GM18861 (cell line): ENCODE results near the gene THSD4.

ENCODE experiments used
- ATAC-seq: cut with Tn5 transposase; IDR thresholded peaks from one replicate; pipeline ENCODE4 v1.9.1; 2021; ENCODE audit not compliant: unreplicated experiment

THSD4 gene

DNA sequence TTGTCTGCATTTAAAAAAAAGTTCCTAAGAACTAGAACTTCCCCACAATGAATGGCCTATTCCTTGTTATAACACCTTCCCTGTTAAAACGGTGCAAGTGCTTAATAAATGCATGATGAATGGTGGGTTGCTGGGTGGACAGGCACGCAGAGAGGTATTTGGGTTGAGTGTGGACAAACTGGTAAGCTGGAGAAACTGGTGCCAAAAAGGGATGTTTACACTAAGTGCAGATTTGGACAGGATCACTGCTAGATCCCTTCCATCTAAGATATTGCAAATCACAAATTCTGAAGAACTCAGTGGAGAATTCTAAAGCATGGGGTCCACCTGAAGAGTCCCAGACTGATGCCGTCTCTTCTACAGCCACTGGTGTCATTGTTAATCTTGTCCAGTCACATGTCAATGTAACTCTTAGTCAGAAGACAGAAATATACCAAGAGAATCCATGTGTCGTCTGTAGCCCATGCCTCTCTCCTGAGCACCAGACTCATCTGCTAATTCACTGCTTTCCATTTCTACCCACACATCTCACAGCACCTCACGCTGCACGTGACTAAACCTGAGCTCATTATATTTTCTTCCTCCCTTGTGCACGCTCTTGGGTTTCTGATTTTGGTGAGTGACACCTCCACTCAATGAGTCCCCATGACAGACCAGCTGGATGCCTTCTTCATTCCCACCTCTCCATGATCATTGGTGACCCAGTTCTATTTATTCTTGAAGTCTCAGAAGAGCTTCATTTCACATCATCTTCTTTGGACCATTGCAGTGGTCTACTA is 328.9 kb downstream of the THSD4 start:
- ATAC-seq = no peak

DNA sequence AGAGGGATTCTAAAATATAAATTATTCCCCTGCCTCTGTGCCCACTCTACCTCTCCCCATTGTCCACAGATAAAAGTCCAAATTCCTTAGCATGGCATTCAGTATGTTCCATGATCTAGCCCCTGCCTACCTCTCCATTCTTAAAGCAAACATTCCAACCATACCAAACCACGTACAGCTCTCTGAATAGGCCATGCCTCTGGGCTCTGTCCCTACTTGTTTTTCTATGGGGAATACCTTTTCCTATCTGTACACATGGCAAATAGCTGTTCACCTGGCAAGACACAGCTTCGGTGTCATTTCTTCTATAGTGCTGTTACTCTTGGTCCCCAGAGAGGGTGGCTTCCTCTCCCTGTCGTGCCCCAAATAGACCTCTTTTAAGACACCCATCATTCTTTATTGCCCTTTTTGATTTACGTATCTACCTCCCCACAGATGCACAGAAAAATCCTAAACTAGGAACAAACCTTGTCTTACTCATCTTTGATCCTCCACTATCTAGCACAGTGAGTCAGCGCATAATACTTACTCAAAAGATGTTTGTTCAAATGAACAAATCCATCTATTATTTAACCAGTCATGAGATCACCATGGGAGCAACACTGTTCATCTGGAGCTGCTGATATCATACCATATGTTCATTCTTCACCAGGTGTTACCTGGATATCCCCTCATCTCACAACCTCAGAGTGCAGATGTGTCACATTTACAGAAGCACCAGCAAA is 329.8 kb downstream of the THSD4 start:
- no peak for ATAC-seq

DNA sequence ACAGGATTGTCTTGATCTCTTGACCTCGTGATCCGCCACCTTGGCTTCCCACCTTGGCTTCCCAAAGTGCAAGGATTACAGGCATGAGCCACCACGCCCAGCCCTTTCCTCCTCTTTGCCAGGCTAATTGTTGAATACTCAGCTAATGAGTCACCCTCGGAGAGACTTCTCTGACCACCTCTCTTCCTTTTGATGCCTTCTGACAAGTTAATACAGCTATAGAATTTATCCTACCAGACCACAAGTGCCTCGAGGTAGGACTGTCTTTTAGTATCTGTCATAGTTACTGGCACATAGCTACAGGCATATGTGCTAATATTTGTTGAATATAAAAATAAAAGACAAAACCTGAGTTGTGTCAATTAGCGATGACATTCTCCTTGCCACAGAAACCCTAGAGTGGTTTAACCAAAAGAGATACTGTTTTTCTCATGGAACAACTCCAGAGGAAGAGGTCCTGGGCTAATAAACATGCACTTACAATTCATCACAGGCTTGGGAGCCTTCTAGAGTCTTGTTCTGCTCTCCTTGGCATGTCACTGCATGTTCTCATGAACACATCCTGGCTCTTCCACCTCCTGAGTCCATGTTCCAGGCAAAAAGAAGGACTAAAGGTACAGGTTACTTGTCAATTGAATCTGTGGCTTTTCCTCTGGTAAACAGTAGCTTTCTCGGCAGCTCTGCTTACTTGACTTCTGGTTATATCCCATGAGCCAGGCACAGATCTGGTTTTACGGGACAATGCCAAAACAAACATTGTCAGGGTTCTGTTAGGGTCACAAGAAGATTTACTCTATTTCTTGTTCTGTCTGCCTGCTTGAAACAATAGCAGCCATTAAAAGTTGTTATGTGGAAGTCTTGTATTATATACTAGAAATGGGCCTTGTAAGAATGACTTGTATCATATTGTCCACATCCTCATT is 332.3 kb downstream of the THSD4 start:
- no peak for ATAC-seq

DNA sequence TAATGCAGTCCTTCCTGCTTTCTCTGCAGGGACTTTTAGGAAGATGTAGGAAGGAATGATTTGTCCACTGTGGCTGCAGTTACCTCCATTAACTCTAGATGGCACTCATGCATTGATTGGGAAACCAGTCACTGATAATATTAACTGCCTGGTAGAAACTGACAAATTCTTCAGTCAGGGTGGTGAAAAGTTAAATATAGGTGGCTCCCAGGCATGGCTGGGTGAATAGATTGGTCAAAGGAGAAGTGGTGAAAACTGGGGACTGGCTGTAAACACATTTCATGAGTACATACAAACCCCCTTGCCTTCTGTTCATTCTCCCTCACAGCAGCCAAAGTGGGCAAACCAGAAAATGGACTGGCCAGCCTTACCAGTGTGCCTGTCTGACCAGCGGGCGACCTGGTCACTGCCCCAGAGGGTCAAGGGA is 333.4 kb downstream of the THSD4 start:
- ATAC-seq = no peak

DNA sequence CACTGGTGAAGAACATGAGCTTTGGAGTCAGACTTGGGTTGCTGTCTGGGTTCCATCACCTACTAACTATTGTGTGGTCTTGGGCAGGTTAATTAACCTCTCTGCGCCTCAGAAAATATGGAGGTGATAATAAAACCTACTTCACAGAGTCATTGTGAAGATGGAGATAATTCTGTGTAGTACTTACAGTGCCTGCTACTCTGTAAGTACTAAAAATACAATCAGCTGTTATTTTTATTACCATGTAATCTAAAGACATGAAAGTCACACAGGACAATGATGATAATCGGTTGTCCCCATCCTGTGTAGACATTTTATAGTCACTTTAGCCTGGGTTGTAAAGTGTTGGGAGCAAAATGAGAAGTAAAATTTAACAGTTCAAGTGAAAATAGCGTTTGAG is 334.1 kb downstream of the THSD4 start:
- ATAC-seq = no peak

DNA sequence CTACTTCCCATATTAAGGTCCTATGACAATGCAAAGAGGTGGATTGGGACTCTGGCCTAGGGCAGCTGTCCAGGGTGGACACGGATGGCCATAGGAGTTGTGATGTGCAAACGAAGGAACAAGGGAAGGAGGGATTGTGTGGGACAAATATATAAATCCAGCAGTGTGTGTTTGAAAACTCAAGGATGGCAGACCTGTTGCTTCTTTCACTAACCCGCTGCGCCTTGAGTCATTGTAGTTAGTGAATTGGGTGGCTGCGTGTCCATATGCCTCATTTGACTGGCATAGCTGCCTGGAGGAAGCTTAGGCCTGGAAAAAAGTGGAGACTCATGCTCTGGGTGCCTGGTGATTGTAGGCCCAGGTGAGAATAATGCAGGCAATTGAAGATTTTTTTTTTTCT is 334.7 kb downstream of the THSD4 start:
- ATAC-seq = no peak

- ATAC-seq = no peak
These were observed 335.9 kb downstream of the THSD4 start for GRCh38 chr15:71451130-71451529.

DNA sequence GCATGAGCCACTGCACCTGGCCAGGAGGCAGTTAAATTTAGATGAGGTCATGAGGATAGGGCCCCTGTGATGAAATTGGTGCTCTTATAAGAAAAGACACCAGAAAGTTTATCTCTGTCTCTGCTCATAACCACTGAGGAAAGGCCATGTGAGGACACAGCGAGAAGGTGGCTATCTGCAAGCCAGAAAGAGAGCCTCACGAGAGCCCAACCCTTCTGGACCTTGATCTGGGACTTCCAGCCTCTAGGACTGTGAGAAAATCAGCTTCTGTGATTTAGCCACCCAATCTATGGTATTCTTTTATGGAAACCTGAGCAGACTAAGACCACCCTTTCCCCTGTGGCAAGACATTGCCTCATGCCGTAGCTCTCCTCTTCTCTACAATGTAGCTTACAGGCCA is 337.6 kb downstream of the THSD4 start:
- ATAC-seq = no peak

DNA sequence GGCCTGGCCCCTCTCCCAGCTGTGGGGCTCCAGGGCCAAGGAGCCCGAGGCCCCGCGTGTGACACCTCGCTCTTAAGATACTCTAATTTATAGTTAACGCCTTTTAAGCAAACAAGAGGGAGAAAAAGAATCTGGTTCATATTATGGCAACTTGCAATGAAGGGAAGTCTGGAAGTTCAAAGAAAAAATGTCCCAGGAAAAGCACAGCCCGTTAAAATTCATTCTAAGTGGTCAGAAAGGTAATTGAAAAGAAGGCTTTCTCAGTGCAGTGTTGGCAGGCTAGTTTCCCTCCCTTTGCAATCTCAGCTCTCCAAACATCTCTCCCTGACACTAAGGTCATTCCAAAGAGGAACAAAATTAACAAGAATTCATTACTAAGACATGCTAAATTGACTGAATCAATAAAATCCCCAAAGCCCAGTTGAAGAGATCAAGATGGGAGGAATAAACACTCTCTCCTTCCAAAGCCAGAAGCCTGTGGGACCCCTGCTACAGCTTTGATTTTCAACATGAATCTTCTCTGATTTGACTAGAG is 339.3 kb downstream of the THSD4 start:
- ATAC-seq = no peak

DNA sequence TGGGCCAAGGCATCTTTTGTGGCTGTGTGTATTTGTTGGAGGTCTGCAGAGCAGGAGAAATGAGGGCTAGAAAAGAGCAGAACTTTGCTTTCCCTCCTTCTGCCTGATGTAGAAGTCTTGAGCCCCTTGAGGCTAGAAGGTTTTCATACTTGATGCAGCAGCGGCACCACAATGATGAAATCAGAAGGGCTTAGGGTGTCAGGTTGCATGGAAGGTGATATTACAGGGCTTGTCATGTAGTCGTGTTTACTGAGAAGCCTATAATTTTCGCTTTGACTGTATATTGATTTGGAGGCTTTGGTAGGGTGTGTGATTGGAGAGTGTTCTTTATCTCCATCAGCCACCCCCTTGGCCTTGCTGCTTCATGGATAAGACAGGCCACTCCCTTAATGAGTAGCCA is 339.8 kb downstream of the THSD4 start:
- no peak for ATAC-seq

DNA sequence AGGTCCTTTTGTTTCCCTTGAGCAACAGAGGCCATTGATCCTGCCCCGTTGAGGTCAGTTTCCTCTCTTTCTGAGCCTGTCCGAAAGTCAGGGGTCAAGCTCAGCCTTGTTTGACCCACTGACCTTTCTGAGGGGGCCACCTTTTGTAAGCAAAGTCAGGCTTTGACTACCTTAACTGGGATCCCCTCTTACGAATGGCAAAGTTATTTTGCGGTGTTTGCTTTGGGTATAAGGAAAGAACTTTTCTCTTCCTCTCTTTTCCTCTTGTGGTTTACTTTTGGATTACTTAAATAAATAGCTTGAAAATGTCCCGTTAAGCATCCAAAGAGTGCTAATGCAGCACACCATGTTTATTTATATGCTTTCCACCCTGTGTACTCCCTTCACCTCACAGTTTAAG is 340.6 kb downstream of the THSD4 start:
- ATAC-seq = no peak

DNA sequence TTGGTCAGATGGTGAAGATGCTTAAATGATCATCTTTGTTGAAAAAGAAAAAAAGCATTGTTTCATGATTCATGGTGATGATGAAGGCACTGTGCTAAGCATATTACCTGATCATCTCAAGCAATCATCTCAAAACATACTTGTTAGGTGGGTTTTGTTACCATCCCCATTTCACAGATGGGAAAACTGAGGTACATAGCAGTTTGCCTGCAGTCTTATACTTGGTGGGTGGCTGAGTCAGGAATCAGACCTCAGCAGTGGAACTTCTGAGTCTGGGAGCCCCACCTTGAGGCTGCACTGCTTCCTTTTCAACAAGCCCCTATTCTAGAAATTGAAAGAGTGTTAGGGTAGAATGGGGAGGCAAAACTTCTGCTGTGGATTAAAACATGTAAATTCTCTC is 341.1 kb downstream of the THSD4 start:
- no peak for ATAC-seq

DNA sequence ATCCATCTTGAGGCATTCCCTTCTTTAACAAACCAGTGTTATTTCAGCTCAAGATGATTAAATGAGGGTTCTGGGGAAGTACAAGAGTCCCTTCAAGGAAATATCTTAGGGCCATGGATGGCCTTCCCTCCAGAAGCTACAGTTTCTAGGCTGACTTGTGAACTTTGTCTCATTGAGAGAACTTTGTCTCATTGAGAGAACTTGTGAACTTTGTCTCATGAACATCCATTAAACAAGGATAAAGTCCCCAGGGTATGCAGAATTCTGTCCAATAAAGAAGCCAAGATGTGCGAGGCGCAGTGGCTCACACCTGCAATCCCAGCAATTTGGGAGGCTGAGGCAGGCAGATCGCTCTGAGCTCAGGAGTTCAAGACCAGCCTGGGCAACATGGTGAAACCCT is 341.5 kb downstream of the THSD4 start:
- ATAC-seq = no peak

DNA sequence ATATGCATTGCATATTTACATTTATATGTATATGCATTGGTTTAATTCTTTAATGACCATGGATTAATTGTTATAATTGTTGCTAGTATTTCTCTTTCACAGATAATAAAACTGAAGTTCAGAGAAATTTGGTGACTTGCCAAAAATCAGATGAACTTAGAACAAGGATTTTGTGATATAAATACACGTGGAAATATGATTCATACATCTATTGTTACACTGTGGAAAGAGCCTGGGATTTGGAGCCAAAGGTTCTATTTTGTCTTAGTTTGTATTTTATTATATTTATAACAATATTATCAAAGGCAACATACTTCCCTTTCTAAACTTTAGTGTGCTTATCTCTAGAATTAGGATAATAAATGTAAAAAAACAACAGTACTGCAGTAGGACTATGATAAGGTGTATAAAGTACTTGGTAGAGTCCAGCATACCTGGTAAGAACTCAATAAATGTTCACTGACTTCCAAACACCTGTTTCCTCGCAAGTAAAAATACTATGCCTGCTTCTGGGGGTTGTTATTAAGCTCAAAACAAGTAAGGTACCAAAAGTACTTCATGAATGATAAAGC is 342.9 kb downstream of the THSD4 start:
- ATAC-seq = no peak

GRCh38 chr15:71461748-71462147 is 346.5 kb downstream of the THSD4 start:
- ATAC-seq = no peak

- no peak for ATAC-seq
These were observed 347.4 kb downstream of the THSD4 start for GRCh38 chr15:71462638-71463037.

- ATAC-seq = no peak
These were observed 347.9 kb downstream of the THSD4 start for GRCh38 chr15:71463156-71463665.

GRCh38 chr15:71465131-71465955 is 350.1 kb downstream of the THSD4 start:
- no peak for ATAC-seq

GRCh38 chr15:71468715-71469114 is 353.4 kb downstream of the THSD4 start:
- no peak for ATAC-seq

- ATAC-seq = no peak
These were observed 354.1 kb downstream of the THSD4 start for GRCh38 chr15:71469413-71469812.
